Fibroblast of lung (primary cell): ENCODE measurements around the gene PGD. TPM values are rescaled to one million over a fixed set of nuclear protein-coding genes. Genes with fewer than 3 reads are reported as not detected.
A peak's percentile ranks its signal among the peaks of the same experiment; 100 is the strongest.

Experiments used
- DNase-seq, 2 donors: peaks; one replicate each; pipeline versions ENCODE4 v3.0.0 to v3.0.0-alpha.2; 2010; ENCODE audit warnings: low read depth in 2 of 2
- H2AFZ ChIP-seq: 2 replicates; pipeline ENCODE4 v1.5.1; 2012; ENCODE audit warnings: low read length, control low read depth, inconsistent platforms
- H3K27ac ChIP-seq: 2 replicates; pipeline ENCODE4 v1.5.1; 2011; ENCODE audit warnings: low read length, control low read depth; ENCODE audit not compliant: insufficient read depth
- H3K27me3 ChIP-seq: 2 replicates; pipeline ENCODE4 v1.5.1; 2011; ENCODE audit warnings: mild to moderate bottlenecking, low read length; ENCODE audit not compliant: control insufficient read depth, insufficient read depth
- H3K36me3 ChIP-seq: 2 replicates; pipeline ENCODE4 v1.5.1; 2011; ENCODE audit warnings: low read length; ENCODE audit not compliant: control insufficient read depth, insufficient read depth
- H3K4me1 ChIP-seq: 2 replicates; pipeline ENCODE4 v1.5.1; 2011; ENCODE audit warnings: low read length; ENCODE audit not compliant: control insufficient read depth, insufficient read depth; ENCODE audit errors: extremely low read depth
- H3K4me2 ChIP-seq: 2 replicates; pipeline ENCODE4 v1.5.1; 2011; ENCODE audit warnings: low read length, control low read depth; ENCODE audit not compliant: insufficient read depth; ENCODE audit errors: extremely low read depth
- H3K4me3 ChIP-seq, 4 experiments: fragments of 200-600 bp in 1 of 4; sonication (generic) in 1 of 4; replicated peaks in 1 of 4; 2 replicates each; pipeline ENCODE4 v1.5.1; 2011 to 2016; ENCODE audit warnings: low read length in 4 of 4, low read depth in 3 of 4, mild to moderate bottlenecking in 3 of 4, control low read depth in 2 of 4, inconsistent platforms in 1 of 4, mixed read lengths in 1 of 4; ENCODE audit not compliant: insufficient read depth in 1 of 4; ENCODE audit errors: control extremely low read depth in 1 of 4
- H3K79me2 ChIP-seq: 2 replicates; pipeline ENCODE4 v1.5.1; 2012; ENCODE audit warnings: mild to moderate bottlenecking, low read length, inconsistent platforms; ENCODE audit not compliant: control insufficient read depth, insufficient read depth
- H3K9ac ChIP-seq: 2 replicates; pipeline ENCODE4 v1.5.1; 2011; ENCODE audit warnings: mild to moderate bottlenecking, low read length, control low read depth; ENCODE audit not compliant: insufficient read depth
- H3K9me3 ChIP-seq: 2 replicates; pipeline ENCODE4 v1.5.1; 2012; ENCODE audit warnings: low read depth, low read length; ENCODE audit not compliant: control insufficient read depth, insufficient read depth
- H4K20me1 ChIP-seq: 2 replicates; pipeline ENCODE4 v1.5.1; 2011; ENCODE audit warnings: low read length; ENCODE audit not compliant: control insufficient read depth, insufficient read depth; ENCODE audit errors: extremely low read depth
- CTCF ChIP-seq, 2 donors: IDR thresholded peaks in 1 of 2; conservative IDR thresholded peaks in 1 of 2; 1 replicate in 1 of 2; 2 replicates in 1 of 2; pipeline ENCODE4 v1.5.1; 2011 to 2012; ENCODE audit warnings: low read length in 2 of 2, control low read depth in 1 of 2, inconsistent platforms in 1 of 2, low read depth in 1 of 2, mild to moderate bottlenecking in 1 of 2
- EZH2 ChIP-seq: IDR thresholded peaks from 2 replicates; pipeline ENCODE4 v1.5.1; 2012; ENCODE audit warnings: low read length, control low read depth, mild to moderate bottlenecking; ENCODE audit errors: missing control alignments
- polyA plus RNA-seq, 2 donors: library from polyadenylated mRNA; depleted of rRNA in 1 of 2; stranded (reverse) in 1 of 2; unstranded in 1 of 2; fragments of >200 nt; gene quantifications; 2 replicates each; pipeline ENCODE4 v1.2.1, GENCODE V29; 2011 to 2012; ENCODE audit warnings: missing spikeins in 1 of 2
- total RNA-seq: library from RNA; depleted of rRNA; stranded (reverse); fragments of >200 nt; gene quantifications from 2 replicates; pipeline ENCODE4 v1.2.1, GENCODE V29; 2014

PGD gene
- total and polyA plus RNA-seq, 2 donors (not counting 1 experiment from before 2014, with no cell fraction given) = 121 to 135 TPM

GRCh38 chr1:10379101-10379620, 19.7 kb upstream of the PGD start:
- no peak overlapping the region for H3K4me3 ChIP-seq
- peaks cover 10% of the 10 kb centered on the region for H3K4me1 ChIP-seq
- no peak overlapping the region for H3K9ac ChIP-seq
- no peaks in the 10 kb centered on the region for H3K27me3 ChIP-seq
- TF ChIP-seq EZH2 (no peak), CTCF (conservative IDR thresholded peaks at IDR 0.05 in 1 of 2, IDR thresholded peaks at IDR 0.05 in 1 of 2; ENCODE audit: low read depth in 1 of 2, low read length in 2 of 2) (no peak)
- H2AFZ ChIP-seq = no peak overlapping the region
- no peak overlapping the region for H3K4me2 ChIP-seq
- no peaks in the 10 kb centered on the region for H3K36me3 ChIP-seq
- no peak for DNase-seq
- H3K9me3 ChIP-seq = no peaks in the 10 kb centered on the region
- H3K27ac ChIP-seq = peak overlapping the region; percentile 70
- H3K79me2 ChIP-seq = no peaks in the 10 kb centered on the region
- H4K20me1 ChIP-seq = no peaks in the 10 kb centered on the region

- no peak for DNase-seq
- Histone ChIP-seq H4K20me1 (no peaks in the 10 kb centered on the region), H3K79me2 (no peaks in the 10 kb centered on the region), H3K4me2 (no peak overlapping the region), H3K36me3 (no peaks in the 10 kb centered on the region), H3K27ac (no peak overlapping the region), H3K4me3 (no peak overlapping the region), H3K27me3 (no peaks in the 10 kb centered on the region), H3K9ac (no peak overlapping the region), H2AFZ (no peak overlapping the region), H3K4me1 (peaks cover 10% of the 10 kb centered on the region), H3K9me3 (no peaks in the 10 kb centered on the region)
- no peak for TF ChIP-seq EZH2
- no peak for TF ChIP-seq CTCF (conservative IDR thresholded peaks at IDR 0.05 in 1 of 2, IDR thresholded peaks at IDR 0.05 in 1 of 2; ENCODE audit: low read depth in 1 of 2, low read length in 2 of 2)
Measured at GRCh38 chr1:10379676-10380075, 19.2 kb upstream of the PGD start.

GRCh38 chr1:10380594-10381275, 18.1 kb upstream of the PGD start:
- no peak overlapping the region for H3K4me3 ChIP-seq
- peak overlapping the region; percentile 59 for H3K4me2 ChIP-seq
- no peak for TF ChIP-seq CTCF (conservative IDR thresholded peaks at IDR 0.05 in 1 of 2, IDR thresholded peaks at IDR 0.05 in 1 of 2; ENCODE audit: low read depth in 1 of 2, low read length in 2 of 2)
- no peak for TF ChIP-seq EZH2
- H3K4me1 ChIP-seq = peaks cover 10% of the 10 kb centered on the region
- DNase-seq = peak; percentile 88 to 95
- no peaks in the 10 kb centered on the region for H4K20me1 ChIP-seq
- no peaks in the 10 kb centered on the region for H3K79me2 ChIP-seq
- no peak overlapping the region for H3K9ac ChIP-seq
- H3K27ac ChIP-seq = peak overlapping the region; percentile 63
- no peaks in the 10 kb centered on the region for H3K27me3 ChIP-seq
- no peaks in the 10 kb centered on the region for H3K36me3 ChIP-seq
- no peak overlapping the region for H2AFZ ChIP-seq
- H3K9me3 ChIP-seq = no peaks in the 10 kb centered on the region
